Panc1 (cell line): ENCODE measurements around the gene CHMP1B. TPM values are rescaled to one million over a fixed set of nuclear protein-coding genes. Genes with fewer than 3 reads are reported as not detected.

ENCODE experiments used
- ATAC-seq: fragments of 200-7000 bp; cut with Tn5 transposase; 2 replicates; pipeline ENCODE4 v1.9.1; 2020; ENCODE audit warnings: mild to moderate bottlenecking, moderate library complexity
- BruUV-seq: library from RNA; stranded (reverse); fragments of 400-500 nt; replicated peaks from 2 replicates; lab custom pipeline; 2021; lab: Mats Ljungman, UMichigan
- CTCF ChIA-PET: fragments of 300-600 bp; sonication (Branson Sonifier 250); formaldehyde crosslinking; loops from one replicate; lab custom pipeline; 2022; ENCODE audit warnings: antibody characterized with exemption; lab: Charles Lee
- POLR2A ChIA-PET: fragments of 300-600 bp; sonication (Branson Sonifier 250); formaldehyde crosslinking; loops from one replicate; lab custom pipeline; 2022; ENCODE audit warnings: antibody characterized with exemption; lab: Charles Lee
- DNase-seq: peaks from one replicate; pipeline ENCODE4 v3.0.0-alpha.2; 2010; ENCODE audit warnings: low read depth, low spot score
- H3K27ac ChIP-seq: 2 replicates; pipeline ENCODE4 v1.5.1; 2011; ENCODE audit warnings: mild to moderate bottlenecking, low read length, inconsistent platforms
- H3K27me3 ChIP-seq: fragments of 200-500 bp; sonication (Bioruptor generic); 2 replicates; pipeline ENCODE4 v1.6.0; 2014; ENCODE audit warnings: low read length, inconsistent platforms; ENCODE audit not compliant: control insufficient read depth, insufficient read depth
- H3K36me3 ChIP-seq: fragments of 200-500 bp; sonication (Bioruptor generic); 2 replicates; pipeline ENCODE4 v1.5.1; 2014; ENCODE audit warnings: inconsistent platforms, mild to moderate bottlenecking, low read length, moderate library complexity; ENCODE audit not compliant: control insufficient read depth, insufficient read depth
- H3K4me1 ChIP-seq: 2 replicates; pipeline ENCODE4 v1.5.1; 2011; ENCODE audit warnings: inconsistent platforms, mild to moderate bottlenecking, low read length, moderate library complexity; ENCODE audit not compliant: control insufficient read depth, insufficient read depth
- H3K4me3 ChIP-seq, 2 experiments: 2 replicates each; pipeline ENCODE4 v1.5.1; 2011 to 2012; ENCODE audit warnings: low read depth in 2 of 2, low read length in 2 of 2, mild to moderate bottlenecking in 2 of 2, inconsistent platforms in 1 of 2, moderate library complexity in 1 of 2
- H3K9me3 ChIP-seq: fragments of 200-500 bp; sonication (Bioruptor generic); 2 replicates; pipeline ENCODE4 v1.5.1; 2014; ENCODE audit warnings: low read depth, mild to moderate bottlenecking, inconsistent platforms, low read length, moderate library complexity; ENCODE audit not compliant: control insufficient read depth, insufficient read depth
- CTCF ChIP-seq: fragments of 450-650 bp; IDR thresholded peaks from 2 replicates; pipeline ENCODE4 v1.5.1; 2017; ENCODE audit warnings: mild to moderate bottlenecking
- POLR2AphosphoS5 ChIP-seq: IDR thresholded peaks from 2 replicates; pipeline ENCODE4 v1.6.1; 2012; ENCODE audit warnings: mild to moderate bottlenecking, low read depth, low read length, moderate library complexity
- REST ChIP-seq, 2 experiments: IDR thresholded peaks; 2 replicates each; pipeline ENCODE4 v1.6.1; 2011 to 2012; ENCODE audit warnings: low read depth in 2 of 2, control low read depth in 1 of 2, low read length in 1 of 2, mild to moderate bottlenecking in 1 of 2, moderate library complexity in 1 of 2; ENCODE audit not compliant: insufficient read depth in 1 of 2
- SIN3A ChIP-seq: IDR thresholded peaks from 2 replicates; pipeline ENCODE4 v1.6.1; 2012; ENCODE audit warnings: low read depth, mild to moderate bottlenecking, low read length, moderate library complexity, borderline replicate concordance; ENCODE audit not compliant: insufficient read depth
- TCF7L2 ChIP-seq: IDR thresholded peaks from 2 replicates; pipeline ENCODE4 v1.6.1; 2011; ENCODE audit warnings: mild to moderate bottlenecking, low read depth, low read length, inconsistent platforms
- in situ Hi-C: cut with HindIII; loops from 2 replicates; pipeline ENCODE4 v1.10.0; 2016; ENCODE audit warnings: low sequenced_read_pairs, low pct_unique_long_range_greater_than_20kb
- intact Hi-C: fragments of 100-400 bp; cut with micrococcal nuclease; formaldehyde crosslinking; loops from one replicate; pipeline ENCODE4 v1.10.0; 2022; ENCODE audit not compliant: unreplicated experiment
- total RNA-seq: library from RNA; stranded (reverse); gene quantifications from one replicate; pipeline ENCODE4 v1.2.1, GENCODE V29; 2021; ENCODE audit not compliant: unreplicated experiment

CHMP1B gene
- total RNA-seq, 1 experiment from 2014 or later = 17.1 TPM

- no peak for ATAC-seq
- CTCF ChIA-PET = no interaction called here
- intact Hi-C loops = no loop called here
Observed at GRCh38 chr18:11888726-11889125, 37.5 kb downstream of the CHMP1B start.

GRCh38 chr18:11889284-11889683 lies 38.1 kb downstream of the CHMP1B start:
- intact Hi-C loops = no loop called here
- H3K4me1 ChIP-seq = no peaks in the 10 kb centered on the region
- H3K9me3 ChIP-seq = no peaks in the 10 kb centered on the region
- TF ChIP-seq TCF7L2 = no peak
- TF ChIP-seq CTCF = no peak
- TF ChIP-seq REST (IDR thresholded peaks at IDR 0.05; ENCODE audit: insufficient read depth in 1 of 2, low read depth in 2 of 2, low read length in 1 of 2) = no peak
- no peak for TF ChIP-seq POLR2AphosphoS5
- TF ChIP-seq SIN3A = no peak
- BruUV-seq = no TSS peak
- H3K4me3 ChIP-seq = no peak overlapping the region
- no peak overlapping the region for H3K27ac ChIP-seq
- in situ Hi-C loops = no loop called here
- no peak for ATAC-seq
- H3K36me3 ChIP-seq = 0 out of 2 replicates have a peak, but pooled peaks cover 2% of the 10 kb centered on the region
- CTCF ChIA-PET = no interaction called here
- POLR2A ChIA-PET = interaction anchor here (0.7 kb wide), 1 partner anchor 92 kb away, joined by 3 read pairs; the partner anchor contains the start of gene IMPA2
- DNase-seq = no peak
- H3K27me3 ChIP-seq = no peaks in the 10 kb centered on the region

More at GRCh38 chr18:11888726-11889125, 37.5 kb downstream of the CHMP1B start:
- Histone ChIP-seq H3K27ac (no peak overlapping the region), H3K9me3 (no peaks in the 10 kb centered on the region), H3K4me1 (no peaks in the 10 kb centered on the region), H3K27me3 (no peaks in the 10 kb centered on the region), H3K36me3 (0 out of 2 replicates have a peak, but pooled peaks cover 2% of the 10 kb centered on the region), H3K4me3 (no peak overlapping the region)
- no TSS peak for BruUV-seq
- TF ChIP-seq REST (IDR thresholded peaks at IDR 0.05; ENCODE audit: insufficient read depth in 1 of 2, low read depth in 2 of 2, low read length in 1 of 2) = no peak
- TF ChIP-seq SIN3A = no peak
- TF ChIP-seq TCF7L2 = no peak
- no peak for TF ChIP-seq CTCF
- no peak for TF ChIP-seq POLR2AphosphoS5
- POLR2A ChIA-PET = no interaction called here
- no peak for DNase-seq
- in situ Hi-C loops = no loop called here
